Right lobe of liver (tissue), 4 donors: Measurements from ENCODE around the gene KCMF1.

Experiments used
- CTCF ChIP-seq, 4 donors: fragments of 200-600 bp in 3 of 4; fragments of 450-650 bp in 1 of 4; IDR thresholded peaks; one replicate each; pipeline versions ENCODE4 v1.5.1 to v1.8.0; 2016 to 2022; ENCODE audit warnings: antibody characterized with exemption in 4 of 4, mild to moderate bottlenecking in 2 of 4
- POLR2A ChIP-seq: fragments of 450-650 bp; IDR thresholded peaks from one replicate; pipeline ENCODE4 v1.6.1; 2017; ENCODE audit warnings: antibody characterized with exemption, mild to moderate bottlenecking
- donor health status: DM: no; HTN: no; CAD: no.
- donor health status: DM: no; HTN: no; CAD: no.
- donor health status: DM: no; HTN: yes; CAD: no.

GRCh38 chr2:84957771-84958134 is 13.2 kb upstream of the KCMF1 start:
- TF ChIP-seq CTCF (IDR thresholded peaks at IDR 0.05) = no peak
- no peak for TF ChIP-seq POLR2A
